ENCODE measurements around the gene PNO1. TPM values are rescaled to one million over a fixed set of nuclear protein-coding genes. Genes with fewer than 3 reads are reported as not detected.
A peak's percentile ranks its signal among the peaks of the same experiment; 100 is the strongest.

PNO1 gene
- total and polyA plus RNA-seq, 2 donors (not counting 3 experiments of a cell fraction or from before 2014, with no cell fraction given), result 9.4 to 25.6 TPM

GRCh38 chr2:68218343-68218901, 60.7 kb downstream of the PNO1 start:
- Histone ChIP-seq H3K27ac (ENCODE audit: insufficient read depth, low read depth, low read length) (peak overlapping the region; percentile 15), H3K9me1 (replicated peaks; ENCODE audit: control insufficient read depth, extremely low read depth, insufficient read depth, low read length) (no peaks in the 10 kb centered on the region), H2AFZ (ENCODE audit: low read depth, low read length) (no peak overlapping the region), H3K4me3 (replicated peaks in 1 of 3; ENCODE audit: insufficient read depth in 1 of 3, low read depth in 1 of 3, low read length in 3 of 3) (no peak overlapping the region), H3K9ac (replicated peaks; ENCODE audit: extremely low read depth, insufficient read depth, low read length) (no peak overlapping the region), H3K27me3 (ENCODE audit: control insufficient read depth in 2 of 2, insufficient read depth in 2 of 2, low read length in 2 of 2) (no peaks in the 10 kb centered on the region), H3K79me2 (ENCODE audit: control insufficient read depth, insufficient read depth, low read length) (peaks cover 99% of the 10 kb centered on the region), H3K36me3 (ENCODE audit: control insufficient read depth in 2 of 2, extremely low read depth in 1 of 2, insufficient read depth in 2 of 2, low read length in 2 of 2) (no peaks in the 10 kb centered on the region), H4K20me1 (replicated peaks; ENCODE audit: control insufficient read depth, extremely low read depth, insufficient read depth, low read length) (peaks cover 3% of the 10 kb centered on the region), H3K4me2 (ENCODE audit: insufficient read depth, low read length) (no peak overlapping the region), H3K9me3 (replicated peaks; ENCODE audit: control insufficient read depth, insufficient read depth, low read length) (no peaks in the 10 kb centered on the region), H3K4me1 (ENCODE audit: control insufficient read depth, extremely low read depth, insufficient read depth, low read length) (peaks cover 5% of the 10 kb centered on the region)
- TF ChIP-seq POLR2A (IDR thresholded peaks at IDR 0.05; ENCODE audit: low read depth, low read length) (no peak), JUN (IDR thresholded peaks at IDR 0.05; ENCODE audit: borderline replicate concordance, insufficient read depth, insufficient read length, low read depth) (no peak)
- no TSS peak for BruUV-seq (replicated peaks)
- ChIA-PET CTCF (interaction anchor here (1.2 to 3.4 kb wide), 6 partner anchors 9 to 65 kb away, joined by 3 to 33 read pairs (median 3); no protein-coding TSS in a partner anchor), POLR2A (no interaction called here)
- dilution Hi-C loops (cut with MboI; ENCODE audit: extremely low pct_ligation_motif_present, low sequenced_read_pairs) (no loop called here), intact Hi-C loops (cut with micrococcal nuclease) (no loop called here)
- no peak for DNase-seq (ENCODE audit: low read depth, low spot score)
- FAIRE-seq, result peak; percentile 59

- no peak overlapping the region for H3K27ac ChIP-seq (ENCODE audit: insufficient read depth, low read depth, low read length)
- intact Hi-C loops (cut with micrococcal nuclease), result no loop called here
- no peaks in the 10 kb centered on the region for H3K9me1 ChIP-seq (replicated peaks; ENCODE audit: control insufficient read depth, extremely low read depth, insufficient read depth, low read length)
- H2AFZ ChIP-seq (ENCODE audit: low read depth, low read length), result no peak overlapping the region
- DNase-seq (ENCODE audit: low read depth, low spot score) (no peak), FAIRE-seq (no peak)
- H3K79me2 ChIP-seq (ENCODE audit: control insufficient read depth, insufficient read depth, low read length), result peaks cover 99% of the 10 kb centered on the region
- no peaks in the 10 kb centered on the region for H3K9me3 ChIP-seq (replicated peaks; ENCODE audit: control insufficient read depth, insufficient read depth, low read length)
- peaks cover 8% of the 10 kb centered on the region for H3K4me1 ChIP-seq (ENCODE audit: control insufficient read depth, extremely low read depth, insufficient read depth, low read length)
- H3K36me3 ChIP-seq (ENCODE audit: control insufficient read depth in 2 of 2, extremely low read depth in 1 of 2, insufficient read depth in 2 of 2, low read length in 2 of 2), result no peaks in the 10 kb centered on the region
- CTCF ChIA-PET, result interaction anchor here (0.8 to 1.2 kb wide), 6 partner anchors 9 to 136 kb away, joined by 3 to 7 read pairs (median 3); partner anchors contain the start of gene PPP3R1
- POLR2A ChIA-PET, result no interaction called here
- H3K4me3 ChIP-seq (replicated peaks in 1 of 3; ENCODE audit: insufficient read depth in 1 of 3, low read depth in 1 of 3, low read length in 3 of 3), result no peak overlapping the region
- no peak overlapping the region for H3K4me2 ChIP-seq (ENCODE audit: insufficient read depth, low read length)
- no peak overlapping the region for H3K9ac ChIP-seq (replicated peaks; ENCODE audit: extremely low read depth, insufficient read depth, low read length)
- dilution Hi-C loops (cut with MboI; ENCODE audit: extremely low pct_ligation_motif_present, low sequenced_read_pairs), result no loop called here
- no TSS peak for BruUV-seq (replicated peaks)
- no peak for TF ChIP-seq EZH2 (IDR thresholded peaks at IDR 0.05; ENCODE audit: borderline replicate concordance, low read depth, low read length, severe bottlenecking)
- TF ChIP-seq CTCF (IDR thresholded peaks at IDR 0.05; ENCODE audit: extremely low read depth in 1 of 2, insufficient read depth in 1 of 2, low read depth in 1 of 2, low read length in 2 of 2), result no peak
- no peaks in the 10 kb centered on the region for H3K27me3 ChIP-seq (ENCODE audit: control insufficient read depth in 2 of 2, insufficient read depth in 2 of 2, low read length in 2 of 2)
- H4K20me1 ChIP-seq (replicated peaks; ENCODE audit: control insufficient read depth, extremely low read depth, insufficient read depth, low read length), result peaks cover 16% of the 10 kb centered on the region
Observed at GRCh38 chr2:68222287-68222686, 64.6 kb downstream of the PNO1 start.
